ENCODE data around the gene ACYP2. TPM values are rescaled to one million over a fixed set of nuclear protein-coding genes. Genes with fewer than 3 reads are reported as not detected.
"Not testable (repeated sequence)": the region's sequence is repeated elsewhere in the genome, so short reads cannot be mapped to it uniquely, and the experiment has no call there.

ACYP2 gene
- 13.7 TPM for polyA plus RNA-seq (2012; ENCODE audit: insufficient read depth, insufficient read length)

DNA sequence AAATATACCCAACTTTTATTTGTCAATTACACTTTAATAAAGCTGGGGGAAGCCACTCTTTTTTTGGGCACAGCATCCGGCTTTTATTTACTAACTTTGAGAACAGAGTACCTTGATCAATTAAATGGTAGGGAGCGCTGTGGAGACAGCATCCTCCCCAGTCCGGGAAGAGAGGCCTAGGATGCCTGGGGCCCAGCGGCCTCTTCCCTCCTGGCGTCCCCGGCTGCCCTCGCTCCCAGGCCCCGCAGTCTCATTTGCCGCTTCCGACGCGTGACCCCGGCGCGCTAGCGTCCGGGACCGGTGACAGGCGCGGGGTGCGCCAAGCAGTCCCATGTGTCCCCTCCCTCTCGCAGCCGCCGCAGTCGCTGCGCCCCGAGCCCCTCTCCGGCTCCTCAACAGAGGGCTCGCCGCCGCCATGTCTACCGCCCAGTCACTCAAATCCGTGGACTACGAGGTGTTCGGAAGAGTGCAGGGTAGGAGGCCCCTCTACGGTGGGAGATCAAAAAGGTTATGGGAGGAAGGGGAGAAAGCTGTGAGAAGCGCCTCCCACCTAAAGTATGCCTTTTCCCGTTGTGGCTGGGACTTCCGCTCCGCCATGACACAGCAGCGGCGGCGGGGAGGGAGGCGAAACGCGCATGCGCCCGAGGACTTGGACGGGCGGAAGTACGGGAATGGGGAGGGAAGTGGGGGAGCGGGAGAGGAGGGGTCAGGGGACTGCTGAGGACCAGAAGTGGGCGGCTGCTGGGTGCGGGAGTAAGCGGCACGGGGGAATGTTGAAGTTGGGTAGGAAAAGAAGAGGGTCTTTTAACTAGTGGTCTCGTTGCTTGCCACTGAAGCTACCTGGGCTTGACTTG is at the start of gene ACYP2:
Gene ACYP2, plus strand, starts transcription at position 332 of the 854 bp plus-strand sequence.
- peak within 1 kb of the TSS; percentile 69 for H3K4me3 ChIP-seq (ENCODE audit: low read length)
- DNase-seq (ENCODE audit: low read depth, low spot score), result peak; percentile 95

DNA sequence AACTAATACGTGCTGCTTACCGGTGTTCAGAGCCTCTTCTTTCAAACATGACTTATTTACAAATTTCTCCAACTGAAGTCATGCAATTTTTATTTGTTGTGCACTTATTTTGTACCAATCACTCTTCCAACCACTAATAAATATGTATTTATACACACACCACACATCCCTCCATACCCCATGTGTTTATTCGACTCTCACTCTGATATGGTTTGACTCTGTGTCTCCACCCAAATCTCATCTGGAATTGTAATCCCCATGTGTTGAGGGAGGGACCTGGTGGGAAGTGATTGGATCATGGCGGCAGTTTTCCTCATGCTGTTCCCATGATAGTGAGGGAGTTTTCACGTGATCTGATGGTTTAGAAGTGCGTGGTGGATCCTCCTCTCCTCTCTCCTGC is 49.5 kb upstream of the ACYP2 start:
- H3K4me3 ChIP-seq (ENCODE audit: low read length), result no peak overlapping the region
- no peak for DNase-seq (ENCODE audit: low read depth, low spot score)

GRCh38 chr2:54067851-54068375 is 47.5 kb upstream of the ACYP2 start:
- DNase-seq (ENCODE audit: low read depth, low spot score), result no peak
- H3K4me3 ChIP-seq (ENCODE audit: low read length), result no peak overlapping the region

DNA sequence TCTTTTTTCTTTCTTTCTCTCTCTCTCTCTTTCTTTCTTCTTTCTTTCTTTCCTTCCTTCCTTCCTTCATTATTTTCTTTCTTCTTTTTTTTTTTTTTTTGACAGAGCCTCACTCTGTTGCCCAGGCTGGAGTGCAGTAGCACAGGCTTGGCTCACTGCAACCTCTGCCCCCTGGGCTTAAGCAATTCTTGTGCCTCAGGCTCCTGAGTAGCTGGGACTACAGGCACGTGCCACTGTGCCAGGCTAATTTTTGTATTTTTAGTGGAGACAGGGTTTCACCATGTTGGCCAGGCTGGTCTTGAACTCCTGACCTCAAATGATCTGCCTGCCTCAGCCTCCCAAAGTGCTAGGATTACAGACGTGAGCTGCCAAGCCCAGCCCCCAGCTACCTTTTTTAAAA is 42.9 kb upstream of the ACYP2 start:
- not testable (repeated sequence) for H3K4me3 ChIP-seq (ENCODE audit: low read length); DNase-seq (ENCODE audit: low read depth, low spot score)

DNA sequence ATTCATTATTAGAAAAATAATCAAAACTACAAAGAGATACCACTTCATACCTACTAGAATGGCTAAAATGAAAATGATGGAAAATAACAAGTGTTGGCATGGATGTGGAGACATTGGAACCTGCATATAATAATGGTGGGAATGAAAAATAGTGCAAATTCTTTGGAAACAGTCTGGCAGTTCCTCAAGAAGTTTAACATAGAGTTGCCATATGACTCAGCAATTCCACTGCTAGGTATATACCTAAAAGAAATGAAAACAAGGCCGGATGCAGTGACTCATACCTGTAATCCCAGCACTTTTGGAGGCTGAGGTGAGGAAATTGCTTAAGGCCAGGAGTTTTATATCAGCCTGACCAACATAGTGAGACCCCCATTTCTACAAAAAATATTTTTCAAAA is 41.6 kb upstream of the ACYP2 start:
- DNase-seq (ENCODE audit: low read depth, low spot score), result no peak
- H3K4me3 ChIP-seq (ENCODE audit: low read length), result no peak overlapping the region

DNA sequence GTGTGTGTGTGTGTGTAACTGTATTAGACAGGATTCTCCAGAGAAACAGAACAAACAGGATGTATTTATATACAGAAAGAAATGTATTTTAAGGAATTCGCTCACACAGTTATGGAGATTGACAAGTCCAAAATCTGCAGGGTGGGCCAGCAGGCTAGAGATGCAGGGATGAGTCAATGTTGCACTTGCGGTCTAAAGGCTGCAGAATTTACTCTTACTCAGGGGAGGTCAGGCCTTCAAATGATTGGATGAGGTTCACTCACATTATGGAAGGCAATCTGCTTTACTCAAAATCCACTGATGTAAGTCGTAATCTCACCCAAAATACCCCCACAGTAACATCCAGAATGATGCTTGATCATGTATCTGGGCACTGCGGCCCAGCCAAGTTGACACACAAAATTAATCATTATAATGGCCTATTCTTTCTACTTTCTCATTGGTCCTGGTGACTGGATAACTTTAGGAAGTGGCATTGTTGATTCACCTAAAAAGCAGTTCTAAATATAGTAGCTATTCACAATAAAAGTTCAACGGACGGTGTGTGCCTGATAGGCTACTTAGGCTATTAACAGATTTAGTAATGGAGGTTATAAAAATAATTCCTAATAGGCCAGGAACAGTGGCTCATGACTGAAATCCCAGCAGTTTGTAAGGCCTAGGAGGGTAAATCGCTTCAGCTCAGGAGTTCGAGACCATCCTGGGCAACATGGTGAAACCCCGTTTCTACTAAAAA is 40.6 kb upstream of the ACYP2 start:
- H3K4me3 ChIP-seq (ENCODE audit: low read length), result no peak overlapping the region
- no peak for DNase-seq (ENCODE audit: low read depth, low spot score)

DNA sequence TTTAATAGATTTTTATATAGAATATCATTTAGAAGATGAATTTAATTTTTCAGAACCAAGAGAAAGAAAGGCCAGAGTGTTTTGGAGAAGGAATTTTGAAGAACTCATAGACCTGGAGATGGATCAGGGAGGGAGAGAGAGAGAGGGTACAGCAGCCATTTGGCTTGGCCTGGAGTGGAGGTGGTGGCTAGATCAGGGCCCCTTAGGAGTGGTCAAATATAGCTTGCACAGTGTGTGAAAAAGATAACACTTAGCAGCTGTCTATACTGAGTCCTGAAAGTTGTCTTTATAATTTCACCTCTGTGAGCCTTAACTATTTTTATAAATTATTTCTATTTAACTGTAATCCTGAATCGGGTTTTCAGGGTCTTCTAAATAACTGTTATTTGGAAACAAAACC is 38.8 kb upstream of the ACYP2 start:
- DNase-seq (ENCODE audit: low read depth, low spot score), result no peak
- H3K4me3 ChIP-seq (ENCODE audit: low read length), result no peak overlapping the region

DNA sequence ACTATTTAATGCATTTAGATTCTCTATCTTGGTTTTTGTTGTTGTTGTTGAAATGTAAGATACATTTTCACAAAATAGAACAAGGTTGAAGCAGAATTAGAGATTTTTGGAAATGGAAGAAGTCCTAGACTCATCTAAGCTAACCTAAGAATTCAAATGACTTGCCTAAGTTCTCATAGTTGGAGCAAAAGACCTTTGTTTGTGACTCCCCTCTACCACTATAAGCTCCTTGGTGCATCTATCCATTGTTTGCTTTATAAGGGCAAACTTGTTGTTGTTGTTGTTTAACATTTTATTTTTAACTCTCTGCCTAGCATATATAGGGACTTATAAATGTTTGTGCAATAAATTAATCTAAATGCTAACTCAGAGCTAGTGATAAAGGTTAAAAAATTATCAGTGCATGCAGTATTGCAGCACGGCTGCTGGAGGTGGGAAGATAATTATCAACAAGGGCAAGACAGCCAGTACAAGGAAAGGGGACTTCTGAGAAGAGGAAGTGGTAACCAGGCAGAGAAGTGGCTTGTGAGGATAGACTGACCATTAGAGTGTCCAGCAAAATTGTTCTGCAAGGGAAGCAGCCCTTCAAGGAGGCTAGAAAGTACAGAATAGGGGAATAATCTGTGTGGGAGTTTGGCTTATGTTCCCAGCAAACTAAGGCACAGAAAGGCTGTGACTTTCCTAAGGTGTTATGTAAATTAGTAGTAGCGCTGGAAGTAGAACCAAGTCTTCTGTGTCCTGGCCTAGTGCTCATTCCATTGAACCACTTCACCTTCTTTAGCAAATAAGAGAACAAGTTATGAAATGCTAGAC is 38.1 kb upstream of the ACYP2 start:
- H3K4me3 ChIP-seq (ENCODE audit: low read length), result no peak overlapping the region
- DNase-seq (ENCODE audit: low read depth, low spot score), result no peak

- H3K4me3 ChIP-seq (ENCODE audit: low read length), result no peak overlapping the region
- DNase-seq (ENCODE audit: low read depth, low spot score), result no peak
Observed at GRCh38 chr2:54079331-54079730, 36.1 kb upstream of the ACYP2 start.

DNA sequence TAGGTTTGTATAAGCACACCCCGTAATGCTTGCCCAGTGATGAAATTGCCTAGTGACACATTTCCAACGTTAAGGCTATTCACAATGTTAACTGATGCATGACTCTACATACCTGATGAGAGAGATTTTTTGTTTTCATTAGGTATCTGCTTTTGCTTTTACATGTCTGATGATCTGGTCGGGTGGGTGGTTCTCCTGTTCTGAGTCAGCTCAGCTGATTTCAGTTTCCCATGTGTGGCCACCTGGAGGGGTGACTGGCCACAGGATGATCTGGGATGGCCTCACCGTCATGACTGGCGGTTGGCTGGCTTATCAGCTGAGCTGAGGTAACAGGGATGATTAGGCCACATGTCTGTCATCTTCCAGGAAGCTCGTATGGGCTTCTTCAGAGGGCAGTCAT is 33.8 kb upstream of the ACYP2 start:
- no peak for DNase-seq (ENCODE audit: low read depth, low spot score)
- H3K4me3 ChIP-seq (ENCODE audit: low read length), result no peak overlapping the region

GRCh38 chr2:54083021-54083420 is 32.4 kb upstream of the ACYP2 start:
- H3K4me3 ChIP-seq (ENCODE audit: low read length), result no peak overlapping the region
- DNase-seq (ENCODE audit: low read depth, low spot score), result no peak

DNA sequence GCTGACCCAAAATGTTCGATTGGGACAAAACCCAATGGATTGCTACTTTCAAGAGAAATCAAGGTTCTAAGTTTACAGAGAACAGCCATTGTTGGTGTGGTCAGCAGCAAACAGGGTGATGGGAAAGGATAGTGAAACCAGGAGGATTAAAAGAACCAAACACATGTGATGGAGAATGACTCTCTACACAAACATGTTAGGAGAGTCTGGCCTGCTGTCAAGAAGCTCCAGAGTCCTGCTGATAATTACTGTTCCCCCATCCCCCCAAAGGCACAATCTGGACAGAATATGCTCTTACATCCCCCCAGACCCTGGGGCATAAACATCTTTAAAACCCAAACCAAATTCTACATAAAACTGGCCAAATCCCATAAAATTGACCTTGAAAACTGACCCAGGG is 32.0 kb upstream of the ACYP2 start:
- DNase-seq (ENCODE audit: low read depth, low spot score), result no peak
- H3K4me3 ChIP-seq (ENCODE audit: low read length), result no peak overlapping the region

GRCh38 chr2:54084600-54084999 is 30.8 kb upstream of the ACYP2 start:
- DNase-seq (ENCODE audit: low read depth, low spot score), result no peak
- no peak overlapping the region for H3K4me3 ChIP-seq (ENCODE audit: low read length)

- no peak overlapping the region for H3K4me3 ChIP-seq (ENCODE audit: low read length)
- DNase-seq (ENCODE audit: low read depth, low spot score), result no peak
Observed at GRCh38 chr2:54085069-54085468, 30.3 kb upstream of the ACYP2 start.

DNA sequence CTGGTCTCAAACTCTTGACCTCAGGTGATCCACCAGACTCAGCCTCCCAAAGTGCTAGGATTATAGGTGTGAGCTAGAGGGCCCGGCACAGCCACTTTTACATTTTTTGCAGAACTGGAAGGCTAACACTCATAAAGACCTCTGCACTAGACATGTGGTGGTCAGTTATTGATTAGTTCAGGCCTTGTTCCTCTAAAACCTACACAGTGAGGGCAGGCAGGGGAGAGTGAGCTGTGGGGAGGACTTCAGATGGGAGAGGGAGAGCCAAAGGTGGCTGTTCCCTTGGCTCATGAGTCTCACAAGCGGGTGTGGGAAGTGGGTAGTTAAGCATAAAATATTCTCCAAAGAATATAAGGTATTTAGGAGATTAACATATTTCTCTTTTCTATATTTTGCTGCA is 29.3 kb upstream of the ACYP2 start:
- H3K4me3 ChIP-seq (ENCODE audit: low read length), result no peak overlapping the region
- no peak for DNase-seq (ENCODE audit: low read depth, low spot score)

DNA sequence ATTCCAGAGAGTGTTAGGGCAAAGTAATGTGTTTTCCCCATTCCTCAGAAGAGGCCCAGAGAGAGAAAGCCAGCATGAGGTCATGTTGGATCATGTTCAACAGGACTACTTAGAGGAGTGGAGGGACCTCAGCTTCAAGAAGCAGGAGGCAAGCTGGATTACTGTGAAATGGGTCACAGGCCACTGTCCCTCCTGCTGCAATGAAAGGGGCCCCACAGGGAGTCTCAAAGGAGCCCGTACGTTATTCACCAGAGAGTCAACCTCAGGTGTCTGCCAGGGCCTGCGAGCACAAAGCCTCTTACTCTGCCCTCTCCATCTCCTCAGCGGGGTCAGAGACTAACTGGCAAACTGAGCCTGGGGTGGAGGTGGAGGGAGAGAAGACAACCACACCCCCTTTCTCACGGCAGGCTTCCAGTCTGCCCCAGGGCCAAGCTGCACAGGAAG is 27.2 kb upstream of the ACYP2 start:
- no peak overlapping the region for H3K4me3 ChIP-seq (ENCODE audit: low read length)
- no peak for DNase-seq (ENCODE audit: low read depth, low spot score)

GRCh38 chr2:54088719-54089118 is 26.7 kb upstream of the ACYP2 start:
- H3K4me3 ChIP-seq (ENCODE audit: low read length), result no peak overlapping the region
- DNase-seq (ENCODE audit: low read depth, low spot score), result no peak

DNA sequence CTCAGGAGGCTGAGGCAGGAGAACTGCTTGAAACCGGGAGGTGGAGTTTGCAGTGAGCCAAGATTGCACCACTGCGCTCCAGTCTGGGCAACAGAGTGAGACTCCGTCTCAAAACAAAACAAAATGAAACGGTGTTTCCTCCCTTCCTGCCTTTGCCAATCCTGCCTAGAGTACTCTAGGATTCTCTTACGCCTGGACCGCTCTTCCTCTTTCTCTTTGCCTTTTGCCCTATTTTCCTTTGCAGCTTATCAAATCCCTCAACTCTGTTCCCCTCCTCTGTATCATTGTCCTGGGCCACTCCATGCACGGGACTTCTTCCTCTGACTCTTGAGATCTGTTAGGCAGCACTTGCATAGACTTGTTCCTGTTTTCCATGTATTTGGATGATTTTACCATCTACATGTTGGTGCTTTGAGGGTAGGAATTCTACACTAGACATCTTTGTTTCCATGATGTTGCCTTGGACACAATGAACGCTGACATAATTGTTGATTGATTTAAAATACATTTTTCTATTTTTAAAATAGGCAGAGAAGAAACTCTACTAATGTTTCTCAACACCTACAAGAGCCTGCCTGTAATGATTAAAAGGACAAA is 24.8 kb upstream of the ACYP2 start:
- H3K4me3 ChIP-seq (ENCODE audit: low read length), result no peak overlapping the region
- no peak for DNase-seq (ENCODE audit: low read depth, low spot score)

DNA sequence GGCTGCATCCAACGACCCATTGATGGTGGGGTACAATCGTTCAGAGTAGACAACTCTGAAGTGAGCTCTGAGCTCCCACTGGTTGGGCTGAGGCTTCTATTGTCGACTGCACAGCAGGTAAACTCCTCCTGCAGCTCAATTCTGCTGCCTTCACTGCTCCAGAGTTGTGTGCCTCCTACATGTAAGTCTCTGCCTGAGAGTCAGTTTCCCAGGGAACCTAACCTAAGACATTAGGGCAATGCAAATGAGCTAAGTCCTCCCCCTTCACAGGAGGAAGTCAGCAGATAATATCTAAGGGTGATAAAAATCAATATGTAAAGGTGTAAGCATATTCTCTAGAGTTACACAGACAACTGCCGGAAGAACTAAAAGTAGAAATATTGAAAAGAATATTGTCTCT is 22.5 kb upstream of the ACYP2 start:
- H3K4me3 ChIP-seq (ENCODE audit: low read length), result no peak overlapping the region
- DNase-seq (ENCODE audit: low read depth, low spot score), result peak; percentile 70
